A549 (cell line): ENCODE measurements around the gene LMTK2.

Experiments used
- EP300 ChIP-seq, 2 experiments: fragments of >200 bp; sonication (Bioruptor Twin); formaldehyde crosslinking; IDR thresholded peaks; 2 replicates in 1 of 2; 3 replicates in 1 of 2; pipeline ENCODE4 v1.6.1; 2016 to 2017
- RAD21 ChIP-seq, 2 experiments: fragments of >200 bp in 1 of 2; sonication (Bioruptor Twin) in 1 of 2; formaldehyde crosslinking in 1 of 2; IDR thresholded peaks in 1 of 2; conservative IDR thresholded peaks in 1 of 2; 2 replicates in 1 of 2; 3 replicates in 1 of 2; pipeline ENCODE4 v1.6.1; 2012 to 2018; ENCODE audit warnings: inconsistent platforms in 1 of 2
- REST ChIP-seq: fragments of 200-600 bp; sonication (generic); IDR thresholded peaks from 2 replicates; pipeline ENCODE4 v1.6.1; 2016; ENCODE audit warnings: antibody characterized with exemption, mild to moderate bottlenecking, moderate library complexity

GRCh38 chr7:98223898-98224700 lies 117.4 kb downstream of the LMTK2 start:
- TF ChIP-seq RAD21 (conservative IDR thresholded peaks at IDR 0.05 in 1 of 2, IDR thresholded peaks at IDR 0.05 in 1 of 2) (no peak), EP300 (IDR thresholded peaks at IDR 0.05) (no peak), REST (no peak)
